HUES48 (cell line): ENCODE measurements around the gene PKD2.
"Not testable (repeated sequence)": the region's sequence is repeated elsewhere in the genome, so short reads cannot be mapped to it uniquely, and the experiment has no call there.

Source experiments
- H3K27ac ChIP-seq: one replicate; pipeline ENCODE4 v1.7.0; 2013; ENCODE audit warnings: low read depth, low read length, inconsistent platforms
- H3K27me3 ChIP-seq: 2 replicates; pipeline ENCODE4 v1.6.1; 2013; ENCODE audit warnings: mild to moderate bottlenecking, low read length; ENCODE audit not compliant: control insufficient read depth, insufficient read depth
- H3K36me3 ChIP-seq: 2 replicates; pipeline ENCODE4 v1.6.1; 2013; ENCODE audit warnings: low read length; ENCODE audit not compliant: control insufficient read depth, insufficient read depth
- H3K4me1 ChIP-seq: 2 replicates; pipeline ENCODE4 v1.6.1; 2013; ENCODE audit warnings: mild to moderate bottlenecking, low read length; ENCODE audit not compliant: control insufficient read depth, insufficient read depth
- H3K4me3 ChIP-seq: 2 replicates; pipeline ENCODE4 v1.5.1; 2013; ENCODE audit warnings: mild to moderate bottlenecking, low read depth, low read length
- H3K9ac ChIP-seq: 2 replicates; pipeline ENCODE4 v1.6.1; 2013; ENCODE audit warnings: mild to moderate bottlenecking, low read depth, low read length, moderate library complexity
- H3K9me3 ChIP-seq: 2 replicates; pipeline ENCODE4 v1.6.1; 2013; ENCODE audit warnings: low read length; ENCODE audit not compliant: control insufficient read depth, insufficient read depth

The PKD2 gene

DNA sequence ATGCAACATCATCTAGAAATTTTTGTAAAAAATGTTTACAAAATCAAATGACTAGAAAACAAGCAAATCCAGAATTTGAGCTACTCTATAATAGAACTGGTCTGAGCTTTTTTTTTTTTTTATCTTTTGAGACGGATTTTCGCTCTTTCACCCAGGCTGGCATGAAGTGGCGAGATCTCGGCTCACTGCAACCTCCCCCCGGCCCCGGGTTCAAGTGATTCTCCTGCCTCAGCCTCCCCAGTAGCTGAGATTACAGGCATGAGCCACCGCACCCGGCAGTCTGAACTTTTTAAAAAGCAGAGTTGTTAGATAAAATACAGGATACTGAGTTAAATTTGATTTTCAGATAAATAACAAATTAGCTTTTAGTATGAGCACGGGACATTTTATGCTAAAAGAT, 20.9 kb upstream of the PKD2 start:
- Histone ChIP-seq H3K27me3 (no peaks in the 10 kb centered on the region), H3K36me3 (no peaks in the 10 kb centered on the region), H3K4me3 (no peak overlapping the region)

DNA sequence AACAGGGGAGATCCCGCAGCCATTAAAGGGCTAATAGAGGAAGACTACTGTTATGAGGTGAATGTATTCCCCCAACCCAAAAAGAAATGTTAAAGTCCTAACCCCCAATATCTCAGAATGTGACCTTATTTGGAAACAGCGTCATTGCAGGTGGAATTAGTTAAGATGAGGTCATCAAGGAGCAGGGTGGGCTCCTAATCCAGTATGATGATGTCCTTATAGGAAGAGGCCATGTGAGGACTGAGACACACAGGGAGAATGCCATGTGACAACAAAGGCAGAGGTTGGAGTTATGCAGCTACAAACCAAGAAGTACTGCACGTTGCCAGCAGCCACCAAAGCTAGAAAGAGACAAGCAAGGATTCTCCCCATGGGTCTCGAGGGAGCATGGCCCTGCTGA, 17.7 kb upstream of the PKD2 start:
- Histone ChIP-seq H3K27ac (no peak overlapping the region), H3K9ac (no peak overlapping the region), H3K36me3 (no peaks in the 10 kb centered on the region), H3K9me3 (no peaks in the 10 kb centered on the region), H3K4me1 (0 out of 2 replicates have a peak, but pooled peaks cover 2% of the 10 kb centered on the region), H3K4me3 (no peak overlapping the region), H3K27me3 (no peaks in the 10 kb centered on the region)

More for the DNA sequence above, 20.9 kb upstream of the PKD2 start:
- no peaks in the 10 kb centered on the region for H3K9me3 ChIP-seq
- no peak overlapping the region for H3K27ac ChIP-seq
- H3K4me1 ChIP-seq = 0 out of 2 replicates have a peak, but pooled peaks cover 2% of the 10 kb centered on the region
- H3K9ac ChIP-seq = no peak overlapping the region

DNA sequence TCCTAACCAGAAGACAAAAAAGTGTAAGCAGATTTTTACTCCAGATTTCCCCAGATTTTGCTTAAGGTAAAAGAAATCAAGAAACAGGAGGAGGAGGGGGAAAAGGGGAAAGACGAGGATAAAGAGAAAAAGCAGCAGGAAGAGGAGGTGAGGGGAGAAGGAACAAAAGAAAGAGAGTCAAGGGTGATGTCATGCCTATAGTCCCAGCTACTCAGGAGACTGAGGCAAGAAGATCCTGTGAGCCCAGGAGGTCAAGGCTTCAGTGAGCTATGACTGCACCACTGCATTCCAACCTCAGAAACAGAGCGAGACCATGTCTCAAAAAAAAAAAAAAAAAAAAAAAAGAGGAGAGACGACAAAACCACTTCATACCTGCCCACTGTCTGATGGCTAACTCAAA, 12.0 kb upstream of the PKD2 start:
- peaks cover 4% of the 10 kb centered on the region; the same call in 1 of the 2 replicates for H3K4me1 ChIP-seq
- no peak overlapping the region for H3K9ac ChIP-seq
- no peak overlapping the region for H3K27ac ChIP-seq
- no peak overlapping the region for H3K4me3 ChIP-seq
- no peaks in the 10 kb centered on the region for H3K27me3 ChIP-seq
- H3K9me3 ChIP-seq = no peaks in the 10 kb centered on the region
- no peaks in the 10 kb centered on the region for H3K36me3 ChIP-seq

DNA sequence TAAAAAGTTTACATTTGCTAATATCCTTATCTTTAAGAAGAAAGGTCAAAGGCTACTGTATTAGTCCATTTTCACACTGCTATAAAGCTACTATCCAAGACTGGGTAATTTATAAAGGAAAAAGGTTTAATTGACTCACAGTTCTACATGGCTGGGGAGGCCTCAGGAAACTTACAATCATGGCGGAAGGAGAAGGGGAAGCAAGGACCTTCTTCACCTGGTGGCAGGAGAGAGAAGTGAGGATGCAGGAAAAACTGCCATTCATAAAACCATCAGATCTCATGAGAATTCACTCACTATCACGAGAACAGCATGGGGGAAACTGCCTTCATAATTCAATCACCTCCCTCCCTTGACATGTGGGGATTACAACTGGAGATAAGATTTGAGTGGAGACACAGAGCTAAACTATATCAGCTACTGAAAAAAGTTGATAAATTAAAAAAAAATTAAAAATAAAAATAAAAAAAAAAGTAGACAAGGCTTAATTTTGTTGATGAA, 8.2 kb upstream of the PKD2 start:
- H3K27ac ChIP-seq, H3K9me3 ChIP-seq, H3K9ac ChIP-seq, H3K36me3 ChIP-seq, H3K4me1 ChIP-seq, H3K4me3 ChIP-seq, H3K27me3 ChIP-seq: not testable (repeated sequence)

DNA sequence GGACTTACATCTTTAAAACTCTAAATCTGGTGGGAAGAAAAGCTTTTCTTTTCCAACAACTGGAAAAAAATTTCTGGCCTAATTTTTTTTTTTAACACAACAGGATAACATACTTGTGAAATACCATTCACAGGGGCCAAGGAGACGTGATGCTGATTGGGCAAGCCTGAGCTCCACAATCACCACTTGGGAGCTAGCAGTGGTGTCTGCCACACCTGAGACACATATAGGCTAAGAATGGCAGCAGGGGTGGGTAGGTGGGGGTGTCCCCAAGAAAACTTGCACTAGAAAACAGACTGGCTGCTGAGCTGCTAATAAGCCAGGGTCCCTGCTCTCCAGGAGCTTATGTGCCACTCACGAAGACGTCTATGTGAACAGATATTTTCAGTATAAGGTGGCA, 5.6 kb upstream of the PKD2 start:
- Histone ChIP-seq H3K4me1 (peaks cover 5% of the 10 kb centered on the region), H3K9ac (no peak overlapping the region), H3K27ac (no peak overlapping the region), H3K27me3 (peaks cover 18% of the 10 kb centered on the region), H3K9me3 (no peaks in the 10 kb centered on the region), H3K36me3 (no peaks in the 10 kb centered on the region), H3K4me3 (no peak overlapping the region)

DNA sequence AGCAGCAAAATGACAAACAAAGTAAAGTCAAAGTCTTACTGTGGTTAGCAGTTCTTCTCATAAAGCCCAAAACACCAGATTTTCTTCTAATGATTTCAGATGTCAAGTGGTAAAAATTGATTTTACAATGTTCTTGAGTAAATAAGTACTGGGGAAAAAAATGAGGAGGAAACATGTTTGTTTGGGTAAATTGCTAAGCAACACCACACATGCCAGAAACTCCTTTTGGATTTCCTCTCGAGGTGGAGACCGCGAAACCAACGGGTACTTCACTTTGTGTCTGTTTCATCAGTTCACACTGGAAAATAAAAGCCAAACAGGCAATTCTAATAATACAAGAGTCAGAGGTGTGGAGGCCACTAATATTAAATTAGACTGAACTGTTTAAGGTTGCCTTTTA, 4.6 kb upstream of the PKD2 start:
- Histone ChIP-seq H3K27me3 (peaks cover 22% of the 10 kb centered on the region), H3K36me3 (no peaks in the 10 kb centered on the region), H3K9ac (no peak overlapping the region), H3K27ac (no peak overlapping the region), H3K4me1 (peaks cover 8% of the 10 kb centered on the region), H3K9me3 (no peaks in the 10 kb centered on the region), H3K4me3 (no peak overlapping the region)

DNA sequence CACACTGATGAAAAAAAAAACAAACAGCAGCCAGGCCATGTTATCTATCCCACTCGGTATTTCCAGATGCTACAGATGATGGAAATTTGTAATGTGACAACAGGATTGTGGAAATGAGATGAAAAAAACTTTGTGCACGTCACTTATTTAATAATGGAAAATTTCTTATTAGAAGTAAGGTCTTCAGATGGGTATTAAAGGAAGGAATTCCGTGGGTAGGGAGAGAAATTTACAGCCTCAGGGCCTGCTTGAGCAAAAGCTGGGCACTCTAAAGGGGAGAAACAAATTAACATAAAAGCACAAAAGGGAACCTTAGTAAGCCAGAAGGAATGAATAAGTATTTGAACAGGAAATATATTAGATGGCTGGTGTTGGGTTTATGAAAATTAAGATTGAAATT, 4.2 kb upstream of the PKD2 start:
- H3K27ac ChIP-seq = no peak overlapping the region
- H3K4me3 ChIP-seq = no peak overlapping the region
- no peak overlapping the region for H3K9ac ChIP-seq
- no peaks in the 10 kb centered on the region for H3K9me3 ChIP-seq
- peaks cover 8% of the 10 kb centered on the region for H3K4me1 ChIP-seq
- peaks cover 22% of the 10 kb centered on the region for H3K27me3 ChIP-seq
- H3K36me3 ChIP-seq = no peaks in the 10 kb centered on the region

DNA sequence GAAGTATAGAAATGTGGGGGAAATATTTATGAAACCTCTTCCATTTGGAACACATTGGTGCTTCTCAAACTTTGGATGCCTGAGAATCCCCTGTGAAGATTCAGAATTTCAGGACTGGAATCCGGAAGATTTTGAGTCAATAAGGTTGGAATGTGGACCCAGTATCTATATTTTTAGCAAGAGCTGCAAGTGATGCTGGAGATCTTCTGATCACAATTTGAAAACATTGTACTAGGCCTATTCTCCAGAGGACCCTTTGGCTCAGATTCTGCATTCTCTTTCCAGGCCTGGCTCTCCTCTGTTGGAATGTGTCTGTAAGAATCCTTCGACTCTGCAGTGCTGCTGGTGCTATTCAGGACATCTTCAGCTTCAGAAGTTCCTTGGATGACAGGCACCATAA, 2.4 kb upstream of the PKD2 start:
- Histone ChIP-seq H3K9ac (no peak overlapping the region), H3K36me3 (no peaks in the 10 kb centered on the region), H3K4me1 (peaks cover 22% of the 10 kb centered on the region), H3K27ac (no peak overlapping the region), H3K9me3 (no peaks in the 10 kb centered on the region), H3K27me3 (peaks cover 22% of the 10 kb centered on the region), H3K4me3 (no peak overlapping the region)

DNA sequence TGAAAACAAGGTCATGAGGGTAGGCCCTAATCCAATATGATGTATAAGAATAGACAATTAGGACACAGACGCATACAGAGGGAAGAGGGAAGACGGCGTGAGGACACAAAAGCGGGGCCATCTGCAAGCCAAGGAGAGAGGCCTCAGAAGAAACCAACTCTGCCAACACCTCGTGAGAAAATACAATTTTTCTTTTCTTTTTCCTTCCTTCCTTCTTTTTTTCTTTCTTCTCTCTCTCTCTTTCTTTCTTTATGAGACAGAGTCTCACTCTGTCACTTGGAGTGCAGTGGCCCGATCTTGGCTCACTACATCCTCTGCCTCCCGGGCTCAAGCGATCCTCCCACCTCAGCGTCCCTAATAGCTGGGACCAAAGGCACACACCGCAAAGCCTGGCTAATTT, 1.5 kb upstream of the PKD2 start:
- Histone ChIP-seq H3K27me3 (peaks cover 22% of the 10 kb centered on the region), H3K27ac (no peak overlapping the region), H3K9me3 (no peaks in the 10 kb centered on the region), H3K4me3 (no peak overlapping the region), H3K9ac (no peak overlapping the region), H3K4me1 (peaks cover 30% of the 10 kb centered on the region), H3K36me3 (no peaks in the 10 kb centered on the region)

DNA sequence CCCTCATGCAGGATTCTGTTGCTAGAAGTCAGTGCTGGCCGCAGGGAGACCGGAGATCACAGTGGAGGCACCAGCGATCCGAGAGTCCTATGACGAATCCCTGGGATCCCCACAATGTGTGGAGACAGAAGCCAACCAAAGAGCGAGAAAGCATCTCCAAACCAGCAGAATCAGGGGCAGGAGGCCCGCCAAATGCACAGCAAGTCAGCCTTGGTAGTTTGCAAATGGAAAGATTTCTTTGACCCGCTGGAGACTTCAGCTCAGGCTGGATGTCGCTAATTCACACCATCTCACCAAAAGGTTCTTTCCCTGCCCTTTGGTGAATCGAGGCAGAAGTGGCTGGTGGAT, 505 bp upstream of the PKD2 start:
- H3K4me3 ChIP-seq = peak overlapping the region; percentile 68
- no peak overlapping the region for H3K27ac ChIP-seq
- peak overlapping the region; percentile 47; the same call in 1 of the 2 replicates for H3K9ac ChIP-seq

DNA sequence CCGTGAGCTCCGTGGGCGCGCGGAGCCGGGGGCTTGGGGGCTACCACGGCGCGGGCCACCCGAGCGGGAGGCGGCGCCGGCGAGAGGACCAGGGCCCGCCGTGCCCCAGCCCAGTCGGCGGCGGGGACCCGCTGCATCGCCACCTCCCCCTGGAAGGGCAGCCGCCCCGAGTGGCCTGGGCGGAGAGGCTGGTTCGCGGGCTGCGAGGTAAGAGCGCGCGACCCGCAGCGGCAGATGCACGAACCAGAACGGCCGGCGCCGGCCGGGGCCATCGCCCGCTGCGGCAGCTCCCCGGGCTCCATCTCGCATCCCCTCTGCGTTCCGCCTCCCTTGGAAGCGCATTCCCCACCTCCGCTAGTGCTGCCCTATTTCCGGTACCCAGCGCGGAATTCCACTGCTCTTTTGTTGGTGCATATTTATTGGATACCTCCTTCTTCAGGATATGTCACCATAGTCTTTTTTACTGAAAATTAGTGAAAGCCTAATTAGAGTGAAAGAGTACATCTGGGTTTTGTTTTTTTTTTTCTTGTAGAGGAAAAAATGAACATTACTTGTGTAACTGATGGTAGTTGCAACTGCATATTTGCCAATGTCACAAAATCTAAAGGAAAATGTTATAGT, 797 bp downstream of the PKD2 start:
- peak overlapping the region; percentile 68 for H3K4me3 ChIP-seq
- peaks cover 22% of the 10 kb centered on the region for H3K27me3 ChIP-seq
- no peaks in the 10 kb centered on the region for H3K9me3 ChIP-seq
- peak overlapping the region; percentile 39 for H3K27ac ChIP-seq
- peaks cover 49% of the 10 kb centered on the region for H3K4me1 ChIP-seq
- H3K9ac ChIP-seq = peak overlapping the region; percentile 80
- no peaks in the 10 kb centered on the region for H3K36me3 ChIP-seq

More for the DNA sequence above, 505 bp upstream of the PKD2 start:
- no peaks in the 10 kb centered on the region for H3K9me3 ChIP-seq
- H3K4me1 ChIP-seq = peaks cover 38% of the 10 kb centered on the region
- H3K27me3 ChIP-seq = peaks cover 22% of the 10 kb centered on the region
- H3K36me3 ChIP-seq = no peaks in the 10 kb centered on the region
